Measurements from ENCODE around the gene TRIM10. TPM values are rescaled to one million over a fixed set of nuclear protein-coding genes. Genes with fewer than 3 reads are reported as not detected.
"Not testable (repeated sequence)": the region's sequence is repeated elsewhere in the genome, so short reads cannot be mapped to it uniquely, and the experiment has no call there.

TRIM10 gene
- total RNA-seq, 4 donors from 2014 or later = not detected

DNA sequence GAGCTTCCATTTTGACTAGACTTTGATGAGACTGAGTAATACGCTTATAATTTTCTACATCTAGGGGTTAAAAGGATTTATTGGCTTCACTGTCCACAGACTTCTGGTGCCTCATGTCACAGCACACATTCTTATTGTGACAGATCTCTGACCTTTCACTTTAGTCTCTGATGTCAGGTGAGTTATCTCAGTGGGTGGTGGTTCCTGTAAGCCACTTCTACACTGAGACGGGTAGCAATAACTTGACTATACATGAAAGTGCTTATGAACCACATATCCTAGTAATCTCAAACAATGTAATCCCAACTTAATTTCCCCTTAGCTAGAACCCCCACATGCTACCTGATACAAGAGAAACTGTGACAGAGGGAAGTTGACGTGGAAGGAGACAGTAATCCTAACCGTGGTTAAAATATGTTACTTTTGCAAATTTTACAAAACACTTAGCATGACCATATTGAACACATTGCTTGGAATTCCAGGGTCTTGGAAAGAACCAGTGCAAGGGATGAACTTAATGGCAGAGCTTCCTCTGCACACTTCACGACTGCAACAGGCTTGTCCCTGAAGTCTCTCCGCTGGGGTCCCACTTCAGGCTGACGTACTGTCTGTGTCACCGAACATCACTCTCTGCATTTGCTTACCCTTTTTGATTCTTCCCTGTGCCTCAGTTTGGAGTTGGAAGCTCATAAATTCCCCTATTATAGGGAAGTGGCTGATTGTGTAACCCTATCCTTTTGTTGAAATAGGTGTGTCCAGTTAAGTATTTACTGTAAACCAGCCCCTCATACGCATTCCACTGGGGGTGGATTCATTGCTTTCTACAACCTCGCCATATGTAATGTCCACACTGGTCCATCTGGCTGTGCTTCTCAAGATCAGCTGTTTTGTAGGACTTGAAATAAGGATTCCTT, 31.5 kb downstream of the TRIM10 start:
- 75 to 81% methylated on average over 10 of the region's 10 CpGs for WGBS, 2 donors
- intact Hi-C loops (cut with DNase I) = loop anchor here (2.0 kb wide), 1 partner anchor 25 kb away; no protein-coding TSS in a partner anchor
- no peak for DNase-seq
- H3K4me1 ChIP-seq = peaks cover 13 to 21% of the 10 kb centered on the region in 2 donors
- H3K27ac ChIP-seq = no peak overlapping the region
- H3K36me3 ChIP-seq = no peaks in the 10 kb centered on the region
- no peak for TF ChIP-seq POLR2A (IDR thresholded peaks at IDR 0.05)
- TF ChIP-seq, protein P1, sequence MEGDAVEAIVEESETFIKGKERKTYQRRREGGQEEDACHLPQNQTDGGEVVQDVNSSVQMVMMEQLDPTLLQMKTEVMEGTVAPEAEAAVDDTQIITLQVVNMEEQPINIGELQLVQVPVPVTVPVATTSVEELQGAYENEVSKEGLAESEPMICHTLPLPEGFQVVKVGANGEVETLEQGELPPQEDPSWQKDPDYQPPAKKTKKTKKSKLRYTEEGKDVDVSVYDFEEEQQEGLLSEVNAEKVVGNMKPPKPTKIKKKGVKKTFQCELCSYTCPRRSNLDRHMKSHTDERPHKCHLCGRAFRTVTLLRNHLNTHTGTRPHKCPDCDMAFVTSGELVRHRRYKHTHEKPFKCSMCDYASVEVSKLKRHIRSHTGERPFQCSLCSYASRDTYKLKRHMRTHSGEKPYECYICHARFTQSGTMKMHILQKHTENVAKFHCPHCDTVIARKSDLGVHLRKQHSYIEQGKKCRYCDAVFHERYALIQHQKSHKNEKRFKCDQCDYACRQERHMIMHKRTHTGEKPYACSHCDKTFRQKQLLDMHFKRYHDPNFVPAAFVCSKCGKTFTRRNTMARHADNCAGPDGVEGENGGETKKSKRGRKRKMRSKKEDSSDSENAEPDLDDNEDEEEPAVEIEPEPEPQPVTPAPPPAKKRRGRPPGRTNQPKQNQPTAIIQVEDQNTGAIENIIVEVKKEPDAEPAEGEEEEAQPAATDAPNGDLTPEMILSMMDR (IDR thresholded peaks at IDR 0.05) = no peak
- no peaks in the 10 kb centered on the region for H3K9me3 ChIP-seq
- H3K27me3 ChIP-seq = no peaks in the 10 kb centered on the region
- no peak overlapping the region for H3K4me3 ChIP-seq (replicated peaks in 1 of 3)

DNA sequence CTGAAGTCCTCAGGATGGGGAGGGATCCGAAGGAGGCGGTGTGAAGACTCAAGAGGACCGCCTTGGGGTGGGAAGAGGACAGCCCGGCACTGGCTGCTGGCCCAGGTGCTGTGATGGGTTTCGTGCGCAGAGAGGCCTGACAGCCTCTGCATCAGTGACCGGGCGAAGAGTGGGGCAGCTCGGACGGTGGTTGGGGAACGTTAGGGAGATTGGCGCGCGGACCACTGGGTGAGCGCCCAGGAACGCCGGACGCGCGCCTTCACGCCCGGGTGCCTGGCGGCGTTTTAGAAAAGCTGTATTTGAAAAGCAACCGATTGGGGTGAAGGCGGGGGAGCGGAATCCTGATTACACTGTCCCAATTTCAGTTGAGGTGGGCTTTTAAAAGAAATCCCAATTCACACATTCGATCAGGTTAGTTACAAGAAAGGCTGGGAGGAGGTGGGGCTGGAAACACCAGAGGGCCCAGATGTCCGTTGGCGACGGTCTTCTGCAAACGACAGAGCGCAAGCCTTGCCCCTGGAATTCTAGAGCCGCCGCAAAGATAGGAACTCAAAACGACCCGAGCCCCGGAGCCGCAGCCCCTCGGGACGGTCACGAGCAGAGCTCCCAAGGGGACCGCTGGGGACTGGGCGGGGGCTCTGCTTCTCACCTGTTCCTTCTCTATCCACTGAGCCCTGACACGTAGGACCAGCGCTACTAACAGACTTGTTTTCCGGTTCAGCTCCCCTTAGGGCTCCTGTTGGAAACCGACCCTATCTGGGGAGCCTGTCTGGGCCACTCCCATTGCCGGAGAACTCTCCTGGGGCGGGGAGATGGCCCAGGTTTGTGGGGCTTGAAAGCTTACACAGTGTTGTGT, 33.5 kb downstream of the TRIM10 start:
- WGBS, 2 donors = 3 to 5% methylated on average over 34 to 37 of the region's 50 CpGs
- DNase-seq = peak; percentile 84 to 87
- intact Hi-C loops (cut with DNase I) = no loop called here

DNA sequence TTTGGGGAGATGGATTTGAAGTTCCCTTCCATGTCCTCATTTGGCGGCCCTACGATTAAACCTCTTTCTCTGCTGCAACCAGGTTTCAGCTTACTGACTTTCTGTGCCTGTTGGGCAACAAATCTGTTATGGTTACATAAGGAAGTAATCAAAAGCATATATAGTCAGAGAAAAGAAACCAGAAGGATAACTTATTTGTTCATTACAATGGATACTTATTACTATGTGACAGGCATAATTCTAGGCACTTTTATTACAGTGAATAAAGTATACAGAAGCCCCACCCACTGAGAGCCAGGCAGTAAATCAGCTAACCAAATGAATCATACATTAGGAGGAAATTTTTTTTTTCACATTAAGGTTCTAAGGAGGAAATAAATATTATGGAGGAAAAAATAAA, 38.5 kb downstream of the TRIM10 start:
- H3K36me3 ChIP-seq = no peaks in the 10 kb centered on the region
- intact Hi-C loops (cut with DNase I) = no loop called here
- H3K4me3 ChIP-seq (replicated peaks in 1 of 3) = no peak overlapping the region
- no peaks in the 10 kb centered on the region for H3K27me3 ChIP-seq
- peaks cover under 1 to 5% of the 10 kb centered on the region in 2 donors for H3K4me1 ChIP-seq
- TF ChIP-seq, protein P1 (IDR thresholded peaks at IDR 0.05) = no peak
- TF ChIP-seq POLR2A (IDR thresholded peaks at IDR 0.05) = no peak
- no peaks in the 10 kb centered on the region for H3K9me3 ChIP-seq
- 41 to 60% methylated on average over 2 of the region's 2 CpGs for WGBS, 2 donors
- no peak for DNase-seq
- H3K27ac ChIP-seq = no peak overlapping the region

More for the DNA sequence above, 33.5 kb downstream of the TRIM10 start:
- H3K4me1 ChIP-seq = peaks cover 13 to 21% of the 10 kb centered on the region in 2 donors
- TF ChIP-seq, protein P1 (IDR thresholded peaks at IDR 0.05) = no peak
- TF ChIP-seq POLR2A (IDR thresholded peaks at IDR 0.05) = peak in 1 of 2 donors; percentile 22
- H3K9me3 ChIP-seq = no peaks in the 10 kb centered on the region
- H3K36me3 ChIP-seq = no peaks in the 10 kb centered on the region
- H3K27ac ChIP-seq = peak overlapping the region; percentile 26 to 59 (median 51)
- H3K4me3 ChIP-seq (replicated peaks in 1 of 3) = peak overlapping the region in 1 of 3 donors; percentile 6
- no peaks in the 10 kb centered on the region for H3K27me3 ChIP-seq

DNA sequence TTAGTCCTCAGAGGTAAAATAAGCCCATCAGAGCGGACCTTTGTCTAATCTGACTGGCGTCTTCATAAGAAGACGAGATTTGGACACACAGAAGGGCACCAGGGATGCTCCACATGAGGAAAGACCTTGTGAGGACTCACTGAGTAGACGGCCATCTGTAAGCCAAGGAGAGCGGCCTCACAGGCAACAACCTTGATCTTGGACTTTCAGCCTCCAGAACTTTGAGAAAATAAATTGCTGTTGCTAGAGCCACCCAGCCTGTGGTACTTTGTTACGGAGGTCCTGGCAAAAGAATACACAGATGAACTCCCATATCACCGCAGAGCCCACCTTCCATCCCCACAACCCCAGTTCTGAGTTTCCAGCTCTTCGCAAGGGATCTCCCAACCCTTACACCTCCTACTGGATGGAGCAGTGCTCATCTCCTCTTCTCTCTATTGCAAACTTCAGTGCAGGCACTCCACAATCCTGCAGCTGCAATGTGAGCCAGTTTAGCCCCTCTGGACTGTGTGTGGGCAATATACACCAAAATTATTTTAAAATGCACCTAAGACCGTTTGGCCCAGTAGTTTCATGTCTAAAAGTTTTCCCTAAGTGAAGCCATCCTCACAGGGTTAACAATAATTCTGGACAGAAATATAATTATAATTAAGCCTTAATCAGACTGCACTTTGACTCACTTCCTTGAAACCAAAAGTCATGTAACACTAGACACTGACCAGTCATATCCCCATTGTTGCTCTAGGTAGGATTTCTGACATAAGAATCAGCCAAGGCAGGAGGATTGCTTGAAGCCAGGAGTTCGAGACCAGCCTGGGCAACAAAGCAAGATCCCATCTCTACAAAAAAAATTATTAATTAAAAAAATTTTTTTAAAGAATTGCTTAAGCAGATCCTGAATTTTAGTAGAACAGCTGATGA, 39.3 kb downstream of the TRIM10 start:
- no peak overlapping the region for H3K4me3 ChIP-seq (replicated peaks in 1 of 3)
- H3K4me1 ChIP-seq = no peaks in the 10 kb centered on the region

DNA sequence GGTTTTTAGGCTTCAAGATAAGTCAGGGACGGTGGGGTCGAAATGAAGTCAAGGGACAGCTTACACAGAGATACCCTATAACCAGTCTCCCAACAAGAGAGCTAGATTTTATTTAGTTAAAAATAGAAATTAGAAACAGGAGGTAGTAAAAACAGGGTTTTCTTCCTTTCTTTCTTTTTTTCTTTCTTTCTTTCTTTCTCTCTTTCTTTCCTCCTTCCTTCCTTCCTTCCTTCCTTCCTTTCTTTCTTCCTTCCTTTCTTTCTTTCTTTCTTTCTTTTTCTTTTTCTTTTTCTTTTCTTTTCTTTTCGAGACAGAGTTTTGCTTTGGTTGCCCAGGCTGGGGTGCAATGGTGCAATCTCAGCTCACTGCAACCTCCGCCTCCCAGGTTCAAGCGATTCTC, 42.3 kb downstream of the TRIM10 start:
- WGBS, 2 donors = 90 to 92% methylated on average over 5 of the region's 5 CpGs
- H3K4me1 ChIP-seq; H3K9me3 ChIP-seq; intact Hi-C loops (cut with DNase I); H3K27me3 ChIP-seq; H3K4me3 ChIP-seq (replicated peaks in 1 of 3); DNase-seq; H3K27ac ChIP-seq; H3K36me3 ChIP-seq: not testable (repeated sequence)

More for the DNA sequence above, 39.3 kb downstream of the TRIM10 start:
- no peak for DNase-seq
- Histone ChIP-seq H3K27ac (no peak overlapping the region), H3K27me3 (no peaks in the 10 kb centered on the region), H3K9me3 (no peaks in the 10 kb centered on the region), H3K36me3 (no peaks in the 10 kb centered on the region)
- intact Hi-C loops (cut with DNase I) = no loop called here
- no peak for TF ChIP-seq POLR2A (IDR thresholded peaks at IDR 0.05)
- TF ChIP-seq, protein P1 (IDR thresholded peaks at IDR 0.05) = no peak
- 78 to 85% methylated on average over 10 of the region's 10 CpGs for WGBS, 2 donors
